K562 (cell line): Measurements from ENCODE around the gene PDZD8. TPM values are rescaled to one million over a fixed set of nuclear protein-coding genes. Genes with fewer than 3 reads are reported as not detected.
A peak's percentile ranks its signal among the peaks of the same experiment; 100 is the strongest.

Source experiments
- CBX2 ChIP-seq: fragments of 200-600 bp; sonication (generic); IDR thresholded peaks from one replicate; pipeline ENCODE4 v1.6.1; 2012; ENCODE audit warnings: mild to moderate bottlenecking, low read length, inconsistent platforms; ENCODE audit not compliant: insufficient read depth, poor library complexity, severe bottlenecking
- CHCHD3 ChIP-seq: fragments of 250-450 bp; sonication (Bioruptor Pico); IDR thresholded peaks from 2 replicates; pipeline ENCODE4 v2.1.2; 2022; ENCODE audit warnings: mild to moderate bottlenecking
- CHD2 ChIP-seq: IDR thresholded peaks from 2 replicates; pipeline ENCODE4 v1.6.1; 2011; ENCODE audit warnings: low read depth, low read length
- CREBBP ChIP-seq: IDR thresholded peaks from one replicate; pipeline ENCODE4 v1.6.1; 2012; ENCODE audit warnings: low read depth, mild to moderate bottlenecking, control low read depth, inconsistent platforms, low read length
- DACH1 ChIP-seq: fragments of 450-650 bp; IDR thresholded peaks from 2 replicates; pipeline ENCODE4 v1.6.1; 2018; ENCODE audit not compliant: partially characterized antibody
- GATAD2A ChIP-seq: fragments of 450-650 bp; IDR thresholded peaks from 2 replicates; pipeline ENCODE4 v1.6.1; 2017
- GTF2F1 ChIP-seq: IDR thresholded peaks from 2 replicates; pipeline ENCODE4 v1.6.1; 2011; ENCODE audit warnings: low read depth, low read length, improper control_type of control experiment
- JUNB ChIP-seq: fragments of 450-650 bp; formaldehyde crosslinking; conservative IDR thresholded peaks from 2 replicates; pipeline ENCODE4 v1.4.0; 2020; ENCODE audit warnings: mild to moderate bottlenecking
- MEF2D ChIP-seq: conservative IDR thresholded peaks from 2 replicates; pipeline ENCODE4 v1.6.1; 2016; ENCODE audit warnings: low read depth, missing genetic modification characterization, missing compliant biosample characterization
- MTF1 ChIP-seq: fragments of 250-450 bp; sonication (Bioruptor Pico); IDR thresholded peaks from 2 replicates; pipeline ENCODE4 v1.9.0; 2021; ENCODE audit warnings: moderate library complexity, mild to moderate bottlenecking, inconsistent platforms, borderline replicate concordance
- NFE2 ChIP-seq: IDR thresholded peaks from 2 replicates; pipeline ENCODE4 v1.6.1; 2014; ENCODE audit warnings: antibody characterized with exemption, low read depth
- NFYB ChIP-seq: IDR thresholded peaks from 2 replicates; pipeline ENCODE4 v1.6.1; 2011; ENCODE audit warnings: mild to moderate bottlenecking, moderate library complexity; ENCODE audit not compliant: insufficient read length; ENCODE audit errors: extremely low read depth
- PURB ChIP-seq: sonication (generic); formaldehyde crosslinking; IDR thresholded peaks from 2 replicates; pipeline ENCODE4 v1.9.0; 2021; ENCODE audit warnings: low read depth, mild to moderate bottlenecking, missing genetic modification reagents
- RERE ChIP-seq: sonication (generic); formaldehyde crosslinking; IDR thresholded peaks from 2 replicates; pipeline ENCODE4 v1.8.0; 2023; ENCODE audit warnings: missing genetic modification reagents, mild to moderate bottlenecking, borderline replicate concordance
- SAFB ChIP-seq: fragments of 200-400 bp; formaldehyde crosslinking; IDR thresholded peaks from 2 replicates; pipeline ENCODE4 v1.6.1; 2017; ENCODE audit warnings: low read depth, low read length, borderline replicate concordance
- STAG1 ChIP-seq: sonication (generic); formaldehyde crosslinking; IDR thresholded peaks from 2 replicates; pipeline ENCODE4 v1.5.0; 2020; ENCODE audit warnings: missing genetic modification reagents, borderline replicate concordance
- ZKSCAN8 ChIP-seq: fragments of 200-800 bp; sonication (Bioruptor generic); IDR thresholded peaks from 2 replicates; pipeline ENCODE4 v1.6.1; 2016; ENCODE audit warnings: missing genetic modification characterization, missing compliant biosample characterization
- ZNF174 ChIP-seq: fragments of 250-450 bp; sonication (Bioruptor Pico); IDR thresholded peaks from 2 replicates; pipeline ENCODE4 v1.4.0; 2020; ENCODE audit warnings: mild to moderate bottlenecking
- ZNF197 ChIP-seq: fragments of 200-800 bp; sonication (Bioruptor generic); IDR thresholded peaks from 2 replicates; pipeline ENCODE4 v1.6.1; 2016; ENCODE audit warnings: low read depth, missing genetic modification characterization, missing compliant biosample characterization
- ZNF217 ChIP-seq: sonication (generic); formaldehyde crosslinking; IDR thresholded peaks from 2 replicates; pipeline ENCODE4 v1.8.0; 2022; ENCODE audit warnings: mild to moderate bottlenecking, missing genetic modification reagents
- ZNF324 ChIP-seq: fragments of 250-450 bp; sonication (Bioruptor Pico); IDR thresholded peaks from 2 replicates; pipeline ENCODE4 v1.4.0; 2020; ENCODE audit warnings: mild to moderate bottlenecking
- ZNF583 ChIP-seq: fragments of 250-450 bp; sonication (Bioruptor Pico); IDR thresholded peaks from 2 replicates; pipeline ENCODE4 v1.4.0; 2020
- ZNF644 ChIP-seq: fragments of 200-800 bp; sonication (Bioruptor generic); IDR thresholded peaks from 2 replicates; pipeline ENCODE4 v1.6.1; 2016; ENCODE audit warnings: low read depth, missing genetic modification characterization, missing compliant biosample characterization
- ZNF699 ChIP-seq: fragments of 250-450 bp; sonication (Bioruptor Pico); IDR thresholded peaks from 2 replicates; pipeline ENCODE4 v1.8.0; 2021; ENCODE audit warnings: mild to moderate bottlenecking, moderate library complexity; ENCODE audit not compliant: insufficient replicate concordance
- polyA plus RNA-seq, 8 experiments: library from polyadenylated mRNA; depleted of rRNA in 4 of 8; stranded (reverse) in 5 of 8; unstranded in 3 of 8; fragments of >200 nt; fragmentation: Nextera tagmentation in 2 of 8; fragmentation: Illumina TruSeq in 1 of 8; extraction: Ambion mirVana in 2 of 8; extraction: Trizol in 1 of 8; gene quantifications; 2 replicates each; pipeline versions ENCODE4 v1.2.1 to v1.2.3, GENCODE V29; 2011 to 2014; ENCODE audit warnings: inconsistent platforms in 1 of 8, missing spikeins in 1 of 8
- total RNA-seq, 7 experiments: library from RNA; depleted of rRNA in 6 of 7; stranded (reverse); fragments of >200 nt in 6 of 7; fragmentation: Illumina TruSeq in 2 of 7; extraction: Trizol in 2 of 7; gene quantifications; 2 replicates each; pipeline versions ENCODE4 v1.2.1 to v1.2.3, GENCODE V29; 2011 to 2021; ENCODE audit warnings: low replicate concordance in 1 of 7
- TF ChIP-seq, protein P1 (sequence below): sonication (generic); formaldehyde crosslinking; IDR thresholded peaks from 2 replicates; pipeline ENCODE4 v1.8.0; 2022; ENCODE audit warnings: missing genetic modification reagents, mild to moderate bottlenecking, borderline replicate concordance

Gene PDZD8
- total and polyA plus RNA-seq, 9 of the 15 experiments (the other 6 are each of a cell fraction or from before 2014, with no cell fraction given), result 5.5 to 53.4 (median 36.8) TPM

DNA sequence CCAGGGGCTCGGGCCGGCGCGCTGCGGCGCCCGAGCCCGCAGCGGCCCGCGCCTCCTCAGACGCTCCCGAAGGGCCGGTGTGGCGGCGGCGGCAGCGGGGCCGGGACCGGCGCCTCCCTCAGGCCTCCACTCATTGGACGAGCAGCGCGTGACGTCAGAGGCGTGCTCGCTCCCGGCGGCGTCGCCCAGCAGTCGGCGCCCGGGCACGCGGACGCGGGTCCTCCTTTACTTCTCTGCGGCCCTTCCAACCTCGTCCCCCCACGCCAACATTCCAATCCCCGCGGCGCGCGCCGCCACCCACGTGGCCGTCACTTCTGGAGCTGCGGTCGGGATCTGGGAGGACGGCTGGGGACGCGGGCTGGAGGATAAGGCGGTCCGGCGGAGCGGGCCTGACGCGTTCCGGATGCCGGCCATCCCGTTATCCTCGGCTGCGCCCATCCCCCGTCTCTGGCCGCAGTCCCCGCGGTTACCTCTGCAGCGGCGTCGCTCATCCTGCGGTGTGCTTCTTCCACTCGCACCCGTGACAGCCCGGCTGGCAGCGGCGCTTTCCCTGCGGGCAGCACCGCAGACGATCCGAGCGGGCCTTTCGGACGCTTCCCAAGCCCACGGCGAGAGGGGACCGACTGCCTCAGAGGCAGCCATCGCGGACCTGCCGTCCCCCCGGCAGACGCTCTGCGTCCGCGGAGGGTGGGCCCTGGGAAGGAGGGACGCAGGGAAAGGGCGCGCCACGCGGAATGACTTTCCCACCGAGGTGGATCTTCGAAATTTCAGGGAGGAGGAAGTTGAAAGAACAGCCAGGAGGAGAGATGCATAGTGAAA, at the start of gene PDZD8 (continued):
- TF ChIP-seq RERE (CRISPR knock-in tag) (no peak), CHD2 (peak; percentile 34; the same call in 1 of the 2 replicates), NFE2 (no peak), ZNF324 (CRISPR knock-in tag) (no peak), MTF1 (CRISPR knock-in tag) (no peak), GATAD2A (no peak), ZNF217 (CRISPR knock-in tag) (no peak), CHCHD3 (no peak), CBX2 (no peak), PURB (CRISPR knock-in tag) (no peak), JUNB (CRISPR knock-in tag) (no peak), MEF2D (tag) (no peak), ZNF699 (CRISPR knock-in tag) (no peak), DACH1 (no peak), SAFB (no peak), GTF2F1 (no peak), ZNF644 (no peak), STAG1 (no peak), NFYB (peak; percentile 25), CREBBP (no peak), ZNF197 (CRISPR knock-in tag) (no peak), ZKSCAN8 (no peak), ZNF583 (CRISPR knock-in tag) (no peak), ZNF174 (CRISPR knock-in tag) (no peak)
- TF ChIP-seq, protein P1, sequence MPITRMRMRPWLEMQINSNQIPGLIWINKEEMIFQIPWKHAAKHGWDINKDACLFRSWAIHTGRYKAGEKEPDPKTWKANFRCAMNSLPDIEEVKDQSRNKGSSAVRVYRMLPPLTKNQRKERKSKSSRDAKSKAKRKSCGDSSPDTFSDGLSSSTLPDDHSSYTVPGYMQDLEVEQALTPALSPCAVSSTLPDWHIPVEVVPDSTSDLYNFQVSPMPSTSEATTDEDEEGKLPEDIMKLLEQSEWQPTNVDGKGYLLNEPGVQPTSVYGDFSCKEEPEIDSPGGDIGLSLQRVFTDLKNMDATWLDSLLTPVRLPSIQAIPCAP, result no peak
